HPDE6-E6E7 (cell line): ENCODE results near the gene GTF2A1.
A peak's percentile ranks its signal among the peaks of the same experiment; 100 is the strongest.
"Not testable (repeated sequence)": the region's sequence is repeated elsewhere in the genome, so short reads cannot be mapped to it uniquely, and the experiment has no call there.

ENCODE experiments used
- DNase-seq: peaks from one replicate; pipeline ENCODE4 v3.0.0; 2011; ENCODE audit warnings: missing footprints; ENCODE audit errors: extremely low spot score

Gene GTF2A1

GRCh38 chr14:81220830-81221578 is at the start of gene GTF2A1:
Gene GTF2A1 (minus strand): TSS chr14:81220959. CDS start chr14:81220518, 441 bp downstream.
- peak; percentile 93 for DNase-seq

- no peak for DNase-seq
Observed at GRCh38 chr14:81269979-81270375, 49.2 kb upstream of the GTF2A1 start.

GRCh38 chr14:81269100-81269978 is 48.6 kb upstream of the GTF2A1 start:
- DNase-seq: peak; percentile 80

- DNase-seq: peak; percentile 51
Observed at GRCh38 chr14:81268016-81268416, 47.3 kb upstream of the GTF2A1 start.

GRCh38 chr14:81265636-81266169 is 44.9 kb upstream of the GTF2A1 start:
- DNase-seq: no peak

GRCh38 chr14:81264671-81265070 is 43.9 kb upstream of the GTF2A1 start:
- DNase-seq: no peak

- no peak for DNase-seq
Observed at GRCh38 chr14:81263777-81264410, 43.1 kb upstream of the GTF2A1 start.

GRCh38 chr14:81261176-81261575 is 40.4 kb upstream of the GTF2A1 start:
- no peak for DNase-seq

- no peak for DNase-seq
Observed at GRCh38 chr14:81260732-81261131, 40.0 kb upstream of the GTF2A1 start.

GRCh38 chr14:81256289-81256960 is 35.7 kb upstream of the GTF2A1 start:
- no peak for DNase-seq

- no peak for DNase-seq
Observed at GRCh38 chr14:81252278-81252677, 31.5 kb upstream of the GTF2A1 start.

- no peak for DNase-seq
Observed at GRCh38 chr14:81247271-81247766, 26.6 kb upstream of the GTF2A1 start.

GRCh38 chr14:81246461-81247270 is 25.9 kb upstream of the GTF2A1 start:
- DNase-seq: peak; percentile 20

GRCh38 chr14:81245771-81246170 is 25.0 kb upstream of the GTF2A1 start:
- no peak for DNase-seq

- DNase-seq: not testable (repeated sequence)
Observed at GRCh38 chr14:81244431-81244830, 23.7 kb upstream of the GTF2A1 start.

- DNase-seq: no peak
Observed at GRCh38 chr14:81243499-81243898, 22.7 kb upstream of the GTF2A1 start.

GRCh38 chr14:81236849-81237248 is 16.1 kb upstream of the GTF2A1 start:
- not testable (repeated sequence) for DNase-seq

GRCh38 chr14:81236138-81236537 is 15.4 kb upstream of the GTF2A1 start:
- no peak for DNase-seq

- no peak for DNase-seq
Observed at GRCh38 chr14:81235096-81235495, 14.3 kb upstream of the GTF2A1 start.

- no peak for DNase-seq
Observed at GRCh38 chr14:81234278-81234677, 13.5 kb upstream of the GTF2A1 start.
